ENCODE data around the gene CSTA.

CSTA gene

GRCh38 chr3:122324871-122325323 lies at the start of gene CSTA:
TSS of gene CSTA (plus strand) at chr3:122325248. CDS start at chr3:122325293, 45 bp downstream.
- no peak for DNase-seq (ENCODE audit: low read depth in 2 of 2)

- DNase-seq (ENCODE audit: low read depth in 2 of 2) = no peak
Observed at GRCh38 chr3:122281891-122282290, 43.2 kb upstream of the CSTA start.

GRCh38 chr3:122283796-122284445 lies 41.1 kb upstream of the CSTA start:
- no peak for DNase-seq (ENCODE audit: low read depth in 2 of 2)

GRCh38 chr3:122284486-122284885 lies 40.6 kb upstream of the CSTA start:
- DNase-seq (ENCODE audit: low read depth in 2 of 2) = no peak

- no peak for DNase-seq (ENCODE audit: low read depth in 2 of 2)
Observed at GRCh38 chr3:122294359-122294758, 30.7 kb upstream of the CSTA start.

GRCh38 chr3:122295266-122296062 lies 29.6 kb upstream of the CSTA start:
- DNase-seq (ENCODE audit: low read depth in 2 of 2) = no peak

GRCh38 chr3:122298239-122298638 lies 26.8 kb upstream of the CSTA start:
- no peak for DNase-seq (ENCODE audit: low read depth in 2 of 2)

- no peak for DNase-seq (ENCODE audit: low read depth in 2 of 2)
Observed at GRCh38 chr3:122299215-122299614, 25.8 kb upstream of the CSTA start.

- no peak for DNase-seq (ENCODE audit: low read depth in 2 of 2)
Observed at GRCh38 chr3:122299872-122300460, 25.1 kb upstream of the CSTA start.

GRCh38 chr3:122301063-122301462 lies 24.0 kb upstream of the CSTA start:
- no peak for DNase-seq (ENCODE audit: low read depth in 2 of 2)

GRCh38 chr3:122305818-122306621 lies 19.0 kb upstream of the CSTA start:
- no peak for DNase-seq (ENCODE audit: low read depth in 2 of 2)

GRCh38 chr3:122306622-122306953 lies 18.5 kb upstream of the CSTA start:
- DNase-seq (ENCODE audit: low read depth in 2 of 2) = no peak

- no peak for DNase-seq (ENCODE audit: low read depth in 2 of 2)
Observed at GRCh38 chr3:122307094-122307687, 17.9 kb upstream of the CSTA start.

GRCh38 chr3:122307976-122308375 lies 17.1 kb upstream of the CSTA start:
- no peak for DNase-seq (ENCODE audit: low read depth in 2 of 2)

GRCh38 chr3:122310361-122310760 lies 14.7 kb upstream of the CSTA start:
- DNase-seq (ENCODE audit: low read depth in 2 of 2) = no peak

GRCh38 chr3:122312826-122313225 lies 12.2 kb upstream of the CSTA start:
- DNase-seq (ENCODE audit: low read depth in 2 of 2) = no peak

GRCh38 chr3:122313281-122313680 lies 11.8 kb upstream of the CSTA start:
- DNase-seq (ENCODE audit: low read depth in 2 of 2) = no peak

GRCh38 chr3:122314228-122314876 lies 10.7 kb upstream of the CSTA start:
- no peak for DNase-seq (ENCODE audit: low read depth in 2 of 2)

GRCh38 chr3:122315619-122316018 lies 9.4 kb upstream of the CSTA start:
- no peak for DNase-seq (ENCODE audit: low read depth in 2 of 2)

- DNase-seq (ENCODE audit: low read depth in 2 of 2) = no peak
Observed at GRCh38 chr3:122316368-122316767, 8.7 kb upstream of the CSTA start.

- DNase-seq (ENCODE audit: low read depth in 2 of 2) = no peak
Observed at GRCh38 chr3:122318620-122319019, 6.4 kb upstream of the CSTA start.

Measured in stimulated activated CD8-positive, alpha-beta memory T cell treated with anti-CD3 and anti-CD28 coated beads, Interleukin-2, amount 100 ng/mL, for 1 hour (primary cell).